GM10266 (cell line): ENCODE measurements around the gene CSTF3.
A peak's percentile ranks its signal among the peaks of the same experiment; 100 is the strongest.

Experiments
- DNase-seq: peaks from one replicate; pipeline ENCODE4 v3.0.0; 2012; ENCODE audit errors: extremely low spot score
- CTCF ChIP-seq: IDR thresholded peaks from 2 replicates; pipeline ENCODE4 v1.5.1; 2012; ENCODE audit warnings: mild to moderate bottlenecking, low read depth; ENCODE audit not compliant: control insufficient read depth, insufficient read depth; ENCODE audit errors: missing control alignments

The CSTF3 gene

GRCh38 chr11:33045551-33046255 lies 115.6 kb downstream of the CSTF3 start:
- TF ChIP-seq CTCF: no peak
- DNase-seq: no peak

GRCh38 chr11:33044285-33044756 lies 117.0 kb downstream of the CSTF3 start:
- DNase-seq: no peak
- no peak for TF ChIP-seq CTCF

GRCh38 chr11:33043221-33043830 lies 118.0 kb downstream of the CSTF3 start:
- DNase-seq: no peak

GRCh38 chr11:33040862-33041453 lies 120.3 kb downstream of the CSTF3 start:
- TF ChIP-seq CTCF: no peak
- peak; percentile 30 for DNase-seq

More at GRCh38 chr11:33043221-33043830, 118.0 kb downstream of the CSTF3 start:
- TF ChIP-seq CTCF: no peak

GRCh38 chr11:33040033-33040861 lies 121.0 kb downstream of the CSTF3 start:
- no peak for TF ChIP-seq CTCF
- peak; percentile 73 for DNase-seq

GRCh38 chr11:33039274-33040032 lies 121.8 kb downstream of the CSTF3 start, which contains the start of gene TCP11L1:
TCP11L1 (plus strand) TSS chr11:33039572; CDS start chr11:33043774, 4,202 bp downstream.
- DNase-seq: peak; percentile 88
- peak; percentile 2 for TF ChIP-seq CTCF
